ENCODE measurements around the gene FBN2.

The FBN2 gene

DNA sequence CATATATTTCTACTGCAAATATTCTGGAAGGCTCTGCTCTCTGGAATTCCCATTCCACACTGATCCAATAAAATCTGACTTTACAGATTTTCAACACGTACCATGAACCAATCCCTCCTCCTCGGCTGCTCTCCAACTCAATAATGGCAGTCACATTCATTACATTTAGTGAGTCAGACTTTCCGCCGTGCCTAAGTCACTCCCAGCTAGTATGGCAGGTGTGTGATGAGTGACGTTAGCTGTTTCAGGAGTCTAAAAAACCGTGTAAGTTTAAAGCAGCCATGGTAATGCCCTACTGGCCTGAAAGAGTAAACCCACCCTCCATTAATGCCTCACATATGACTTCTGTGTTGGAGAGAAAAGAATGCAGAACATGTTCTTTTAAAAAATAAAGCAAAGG lies 3.3 kb downstream of the FBN2 start:
- Histone ChIP-seq H3K27me3 (ENCODE audit: insufficient read depth, low read length) (no peaks in the 10 kb centered on the region), H3K79me2 (ENCODE audit: control insufficient read depth, insufficient read depth, low read length, unreplicated experiment) (peaks cover 6% of the 10 kb centered on the region), H3K27ac (ENCODE audit: low read depth, low read length) (no peak overlapping the region), H2AFZ (ENCODE audit: low read length, unreplicated experiment) (no peak overlapping the region), H3K4me1 (ENCODE audit: control insufficient read depth, insufficient read depth, low read length, unreplicated experiment) (peaks cover 4% of the 10 kb centered on the region), H3K4me3 (ENCODE audit: low read depth, low read length) (no peak overlapping the region), H3K36me3 (ENCODE audit: insufficient read depth, low read length) (peaks cover 3% of the 10 kb centered on the region; the same call in 1 of the 2 replicates)

DNA sequence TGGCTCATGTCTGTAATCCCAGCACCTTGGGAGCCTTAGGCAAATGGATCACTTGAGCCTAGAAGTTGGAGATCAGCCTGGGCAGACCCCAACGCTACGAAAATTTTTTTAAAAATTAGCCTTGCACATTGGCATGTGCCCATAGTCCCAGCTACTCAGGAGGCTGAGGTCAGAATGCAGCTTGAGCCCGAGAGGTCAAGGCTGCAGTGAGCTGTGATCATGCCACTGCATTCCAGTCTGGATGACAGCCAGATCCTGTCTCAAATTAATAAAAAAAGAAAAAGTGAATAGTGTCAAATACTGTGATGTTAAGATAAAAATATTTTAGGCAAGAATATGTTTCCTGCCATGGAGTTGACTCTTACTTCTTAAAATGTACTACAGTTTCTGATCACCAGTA lies 5.3 kb downstream of the FBN2 start:
- H2AFZ ChIP-seq (ENCODE audit: low read length, unreplicated experiment) = no peak overlapping the region
- peaks cover 3% of the 10 kb centered on the region; the same call in 1 of the 2 replicates for H3K36me3 ChIP-seq (ENCODE audit: insufficient read depth, low read length)
- H3K4me3 ChIP-seq (ENCODE audit: low read depth, low read length) = no peak overlapping the region
- H3K27ac ChIP-seq (ENCODE audit: low read depth, low read length) = no peak overlapping the region
- peaks cover 6% of the 10 kb centered on the region for H3K79me2 ChIP-seq (ENCODE audit: control insufficient read depth, insufficient read depth, low read length, unreplicated experiment)
- H3K27me3 ChIP-seq (ENCODE audit: insufficient read depth, low read length) = no peaks in the 10 kb centered on the region
- peaks cover 4% of the 10 kb centered on the region for H3K4me1 ChIP-seq (ENCODE audit: control insufficient read depth, insufficient read depth, low read length, unreplicated experiment)

DNA sequence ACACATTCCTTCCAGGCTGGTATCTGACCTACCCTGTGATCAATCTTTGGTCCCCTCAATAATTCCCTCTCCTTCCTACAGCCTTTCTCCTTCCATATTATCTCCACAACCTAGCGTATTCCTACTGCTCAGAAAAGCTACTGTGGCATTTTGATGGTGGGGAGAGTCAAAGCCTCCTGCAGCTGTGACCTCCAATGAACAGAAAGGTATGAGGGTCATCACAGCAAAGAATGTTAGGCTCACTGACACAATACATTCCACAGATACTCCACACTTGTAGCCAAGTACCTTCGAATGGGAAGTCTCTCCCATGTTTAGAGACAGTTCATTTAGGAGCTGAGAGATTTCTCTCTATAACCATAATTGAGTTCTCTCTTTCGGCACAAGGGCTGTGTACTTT lies 5.9 kb downstream of the FBN2 start:
- H2AFZ ChIP-seq (ENCODE audit: low read length, unreplicated experiment) = no peak overlapping the region
- H3K4me1 ChIP-seq (ENCODE audit: control insufficient read depth, insufficient read depth, low read length, unreplicated experiment) = peaks cover 4% of the 10 kb centered on the region
- H3K27me3 ChIP-seq (ENCODE audit: insufficient read depth, low read length) = no peaks in the 10 kb centered on the region
- H3K27ac ChIP-seq (ENCODE audit: low read depth, low read length) = no peak overlapping the region
- peaks cover 3% of the 10 kb centered on the region; the same call in 1 of the 2 replicates for H3K36me3 ChIP-seq (ENCODE audit: insufficient read depth, low read length)
- no peak overlapping the region for H3K4me3 ChIP-seq (ENCODE audit: low read depth, low read length)
- H3K79me2 ChIP-seq (ENCODE audit: control insufficient read depth, insufficient read depth, low read length, unreplicated experiment) = peaks cover 6% of the 10 kb centered on the region

DNA sequence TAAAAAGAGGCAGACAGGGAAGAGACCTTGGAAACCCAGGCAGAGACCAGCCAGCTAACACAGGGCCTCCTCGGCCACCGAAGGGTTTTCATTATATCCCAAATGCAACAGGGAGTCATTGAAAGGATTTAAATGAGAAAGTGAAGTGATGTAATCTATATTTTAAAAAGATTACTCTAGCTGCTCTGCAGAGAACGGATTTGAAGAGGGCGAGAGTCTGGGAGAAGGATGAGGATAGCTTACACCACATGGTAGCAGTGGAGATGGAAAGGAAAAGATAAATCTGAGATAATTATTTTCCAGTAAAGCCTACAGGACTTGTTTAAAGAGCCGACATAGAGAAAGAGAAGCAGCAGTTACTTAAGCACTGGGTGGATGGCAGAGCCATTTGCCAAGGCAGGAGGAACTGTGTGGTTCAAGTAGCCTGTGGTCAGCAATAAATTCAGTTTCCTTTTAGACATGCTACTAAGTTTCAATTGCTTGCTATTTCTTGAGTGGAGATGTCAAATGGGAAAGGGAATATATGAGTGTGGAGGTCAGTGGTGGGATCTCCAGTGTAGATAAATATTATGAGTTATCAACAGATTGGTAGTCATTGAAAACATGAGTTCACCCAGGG lies 9.3 kb downstream of the FBN2 start:
- Histone ChIP-seq H3K27me3 (ENCODE audit: insufficient read depth, low read length) (no peaks in the 10 kb centered on the region), H3K4me3 (ENCODE audit: low read depth, low read length) (no peak overlapping the region), H3K79me2 (ENCODE audit: control insufficient read depth, insufficient read depth, low read length, unreplicated experiment) (no peaks in the 10 kb centered on the region), H2AFZ (ENCODE audit: low read length, unreplicated experiment) (no peak overlapping the region), H3K27ac (ENCODE audit: low read depth, low read length) (no peak overlapping the region), H3K4me1 (ENCODE audit: control insufficient read depth, insufficient read depth, low read length, unreplicated experiment) (no peaks in the 10 kb centered on the region), H3K36me3 (ENCODE audit: insufficient read depth, low read length) (peaks cover 3% of the 10 kb centered on the region; the same call in 1 of the 2 replicates)

DNA sequence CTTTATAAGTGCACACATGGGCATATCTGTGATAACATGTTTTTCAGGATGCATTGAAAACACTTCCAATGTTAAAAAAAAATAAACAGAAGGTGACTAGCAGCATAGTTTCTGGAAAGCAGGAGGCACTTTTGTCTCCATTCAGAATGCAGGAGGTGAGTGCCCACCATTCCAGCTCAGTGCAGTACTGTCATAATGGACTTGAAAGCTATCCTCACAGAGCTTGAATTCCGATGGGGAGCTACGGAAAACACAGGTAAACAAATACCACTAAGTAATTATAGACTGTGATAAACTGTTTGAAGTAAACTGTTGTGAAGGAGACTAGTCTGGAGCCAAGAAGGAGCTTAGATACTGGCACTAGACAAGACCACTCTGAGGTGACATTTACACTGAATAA lies 9.9 kb downstream of the FBN2 start:
- H3K4me1 ChIP-seq (ENCODE audit: control insufficient read depth, insufficient read depth, low read length, unreplicated experiment) = no peaks in the 10 kb centered on the region
- no peak overlapping the region for H3K27ac ChIP-seq (ENCODE audit: low read depth, low read length)
- H3K79me2 ChIP-seq (ENCODE audit: control insufficient read depth, insufficient read depth, low read length, unreplicated experiment) = no peaks in the 10 kb centered on the region
- peaks cover 3% of the 10 kb centered on the region; the same call in 1 of the 2 replicates for H3K36me3 ChIP-seq (ENCODE audit: insufficient read depth, low read length)
- H3K27me3 ChIP-seq (ENCODE audit: insufficient read depth, low read length) = no peaks in the 10 kb centered on the region
- H2AFZ ChIP-seq (ENCODE audit: low read length, unreplicated experiment) = no peak overlapping the region
- H3K4me3 ChIP-seq (ENCODE audit: low read depth, low read length) = no peak overlapping the region

DNA sequence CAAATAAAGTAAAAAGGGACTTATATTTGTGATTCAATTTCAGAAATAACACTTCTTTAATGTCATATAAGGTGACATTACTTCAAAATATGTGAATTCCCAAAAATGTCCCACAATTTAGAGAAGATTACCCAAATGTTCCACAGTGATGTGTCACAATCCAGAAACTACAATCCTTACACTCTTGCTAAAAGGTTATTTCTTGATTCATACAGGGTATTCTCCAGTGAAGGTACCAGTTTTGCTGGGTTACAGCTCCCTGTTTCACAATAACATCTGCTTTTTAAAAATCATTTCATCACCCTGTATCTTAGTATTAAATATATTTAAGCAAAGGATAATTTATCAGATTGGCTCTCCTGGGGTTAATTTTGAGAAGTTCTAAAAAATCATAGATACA lies 11.0 kb downstream of the FBN2 start:
- Histone ChIP-seq H3K79me2 (ENCODE audit: control insufficient read depth, insufficient read depth, low read length, unreplicated experiment) (no peaks in the 10 kb centered on the region), H3K36me3 (ENCODE audit: insufficient read depth, low read length) (peaks cover 3% of the 10 kb centered on the region; the same call in 1 of the 2 replicates), H2AFZ (ENCODE audit: low read length, unreplicated experiment) (no peak overlapping the region), H3K27ac (ENCODE audit: low read depth, low read length) (no peak overlapping the region), H3K4me1 (ENCODE audit: control insufficient read depth, insufficient read depth, low read length, unreplicated experiment) (no peaks in the 10 kb centered on the region), H3K4me3 (ENCODE audit: low read depth, low read length) (no peak overlapping the region), H3K27me3 (ENCODE audit: insufficient read depth, low read length) (no peaks in the 10 kb centered on the region)

DNA sequence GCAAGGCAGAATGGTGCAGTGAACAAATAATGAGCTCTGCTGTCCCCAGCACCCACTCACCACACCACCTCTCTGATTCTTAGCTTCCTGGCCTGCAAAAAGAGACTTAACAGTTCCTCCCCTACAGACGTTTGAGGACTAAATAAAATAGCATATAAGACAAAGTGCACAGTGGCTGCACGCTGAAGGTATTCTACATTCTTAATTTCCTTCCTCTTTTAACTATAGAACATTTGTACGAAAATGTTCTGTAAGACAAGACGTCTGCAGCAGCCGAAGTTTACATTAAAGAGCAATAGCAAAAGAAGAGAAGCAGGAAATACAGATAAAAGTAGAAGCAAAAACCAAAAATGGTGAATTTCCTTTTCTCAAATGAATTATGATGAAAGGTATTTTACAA lies 15.7 kb downstream of the FBN2 start:
- Histone ChIP-seq H3K4me1 (ENCODE audit: control insufficient read depth, insufficient read depth, low read length, unreplicated experiment) (no peaks in the 10 kb centered on the region), H3K36me3 (ENCODE audit: insufficient read depth, low read length) (peaks cover 11% of the 10 kb centered on the region; the same call in 1 of the 2 replicates), H3K27me3 (ENCODE audit: insufficient read depth, low read length) (no peaks in the 10 kb centered on the region), H3K27ac (ENCODE audit: low read depth, low read length) (no peak overlapping the region), H2AFZ (ENCODE audit: low read length, unreplicated experiment) (no peak overlapping the region), H3K79me2 (ENCODE audit: control insufficient read depth, insufficient read depth, low read length, unreplicated experiment) (no peaks in the 10 kb centered on the region), H3K4me3 (ENCODE audit: low read depth, low read length) (no peak overlapping the region)

DNA sequence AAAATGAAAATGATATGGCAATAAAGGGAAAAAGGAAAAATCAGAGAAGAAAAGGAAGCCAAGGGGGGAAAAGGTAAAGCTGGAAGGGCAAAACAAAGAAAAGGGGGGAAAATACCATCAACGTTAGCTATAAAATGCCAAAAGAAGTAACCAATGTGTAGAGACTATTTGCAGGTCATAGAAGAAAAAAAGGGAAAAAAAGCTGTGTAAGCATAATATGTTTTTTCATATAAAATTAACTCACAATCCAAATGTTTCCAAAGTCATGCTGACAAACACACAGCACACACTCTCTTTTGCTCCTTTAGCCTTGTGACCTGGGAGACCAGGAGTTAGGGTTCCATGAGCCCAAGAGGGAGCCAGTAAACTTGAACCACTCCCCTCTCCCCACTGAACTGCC lies 18.2 kb downstream of the FBN2 start:
- Histone ChIP-seq H3K27ac (ENCODE audit: low read depth, low read length) (no peak overlapping the region), H3K4me1 (ENCODE audit: control insufficient read depth, insufficient read depth, low read length, unreplicated experiment) (no peaks in the 10 kb centered on the region), H3K4me3 (ENCODE audit: low read depth, low read length) (no peak overlapping the region), H2AFZ (ENCODE audit: low read length, unreplicated experiment) (no peak overlapping the region), H3K27me3 (ENCODE audit: insufficient read depth, low read length) (no peaks in the 10 kb centered on the region), H3K79me2 (ENCODE audit: control insufficient read depth, insufficient read depth, low read length, unreplicated experiment) (no peaks in the 10 kb centered on the region), H3K36me3 (ENCODE audit: insufficient read depth, low read length) (peaks cover 7% of the 10 kb centered on the region; the same call in 1 of the 2 replicates)

DNA sequence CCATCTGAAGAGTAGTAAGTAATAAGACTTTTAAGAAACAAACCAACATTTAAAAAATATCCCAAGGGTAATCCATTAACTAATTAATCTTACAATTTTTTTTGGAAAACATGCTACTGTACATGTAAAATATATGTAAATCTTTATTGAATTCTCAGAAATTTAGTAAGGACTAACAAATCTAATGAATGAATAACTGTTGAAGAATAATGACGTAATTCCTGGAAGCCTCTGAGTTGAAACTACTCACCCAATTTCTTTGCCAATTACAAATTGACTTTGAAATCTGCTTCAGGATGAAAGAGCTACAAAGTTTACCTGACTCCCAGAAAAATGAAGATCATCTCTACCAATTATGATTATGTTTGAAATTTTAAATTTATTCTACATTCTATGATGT lies 21.1 kb downstream of the FBN2 start:
- H3K4me1 ChIP-seq (ENCODE audit: control insufficient read depth, insufficient read depth, low read length, unreplicated experiment) = no peaks in the 10 kb centered on the region
- H3K79me2 ChIP-seq (ENCODE audit: control insufficient read depth, insufficient read depth, low read length, unreplicated experiment) = no peaks in the 10 kb centered on the region
- H3K4me3 ChIP-seq (ENCODE audit: low read depth, low read length) = no peak overlapping the region
- peaks cover 7% of the 10 kb centered on the region for H3K36me3 ChIP-seq (ENCODE audit: insufficient read depth, low read length)
- no peak overlapping the region for H2AFZ ChIP-seq (ENCODE audit: low read length, unreplicated experiment)
- no peak overlapping the region for H3K27ac ChIP-seq (ENCODE audit: low read depth, low read length)
- no peaks in the 10 kb centered on the region for H3K27me3 ChIP-seq (ENCODE audit: insufficient read depth, low read length)

DNA sequence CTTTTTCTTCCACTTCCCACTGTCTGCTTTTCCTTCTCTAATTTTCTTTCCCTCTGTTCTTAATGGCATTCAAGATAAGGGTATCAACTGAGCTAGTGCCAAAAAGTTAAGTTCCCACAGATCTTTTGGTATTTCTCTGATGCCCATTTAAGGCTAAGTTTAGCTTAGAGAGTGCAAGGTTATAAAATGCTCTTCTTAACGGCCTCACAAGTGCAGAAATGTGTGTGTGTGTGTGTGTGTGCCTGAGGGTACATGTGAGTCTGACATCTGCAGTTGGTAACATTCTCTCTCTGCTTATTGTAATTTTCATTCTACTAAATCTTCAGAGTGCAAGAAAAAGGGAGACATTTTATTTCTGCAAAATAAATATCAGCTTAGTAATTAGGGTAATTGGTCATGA lies 24.2 kb downstream of the FBN2 start:
- no peaks in the 10 kb centered on the region for H3K79me2 ChIP-seq (ENCODE audit: control insufficient read depth, insufficient read depth, low read length, unreplicated experiment)
- H3K36me3 ChIP-seq (ENCODE audit: insufficient read depth, low read length) = peaks cover 12% of the 10 kb centered on the region
- H2AFZ ChIP-seq (ENCODE audit: low read length, unreplicated experiment) = no peak overlapping the region
- no peak overlapping the region for H3K27ac ChIP-seq (ENCODE audit: low read depth, low read length)
- H3K4me3 ChIP-seq (ENCODE audit: low read depth, low read length) = no peak overlapping the region
- no peaks in the 10 kb centered on the region for H3K27me3 ChIP-seq (ENCODE audit: insufficient read depth, low read length)
- no peaks in the 10 kb centered on the region for H3K4me1 ChIP-seq (ENCODE audit: control insufficient read depth, insufficient read depth, low read length, unreplicated experiment)

DNA sequence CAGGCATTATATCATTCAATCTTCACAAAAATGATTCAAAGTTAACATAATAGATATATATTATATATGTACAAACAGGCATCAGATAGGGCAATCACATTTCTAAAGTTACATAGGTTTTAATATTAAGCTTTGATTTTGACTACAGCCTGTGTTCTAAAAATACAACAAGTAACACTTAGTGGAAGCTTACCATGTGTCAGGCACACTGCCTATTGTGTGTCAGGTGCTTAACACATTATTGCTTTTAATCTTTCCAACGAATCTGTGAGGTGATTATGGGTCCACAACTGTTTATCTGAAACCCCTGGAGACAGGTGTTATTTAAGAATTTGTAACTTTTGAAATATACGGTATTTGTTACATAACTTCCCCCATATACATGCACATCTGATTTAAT lies 25.2 kb downstream of the FBN2 start:
- Histone ChIP-seq H3K4me3 (ENCODE audit: low read depth, low read length) (no peak overlapping the region), H3K27ac (ENCODE audit: low read depth, low read length) (no peak overlapping the region), H3K4me1 (ENCODE audit: control insufficient read depth, insufficient read depth, low read length, unreplicated experiment) (no peaks in the 10 kb centered on the region), H3K79me2 (ENCODE audit: control insufficient read depth, insufficient read depth, low read length, unreplicated experiment) (no peaks in the 10 kb centered on the region), H3K36me3 (ENCODE audit: insufficient read depth, low read length) (peaks cover 7% of the 10 kb centered on the region), H2AFZ (ENCODE audit: low read length, unreplicated experiment) (no peak overlapping the region), H3K27me3 (ENCODE audit: insufficient read depth, low read length) (no peaks in the 10 kb centered on the region)
